Stomach (tissue), 4 donors: ENCODE data around the gene SRMS.

Experiments
- CTCF ChIP-seq, 7 experiments: fragments of 450-650 bp in 4 of 7; fragments of 200-600 bp in 3 of 7; sonication (generic) in 3 of 7; IDR thresholded peaks; one replicate each; pipeline ENCODE4 v1.5.1; 2016 to 2019; ENCODE audit warnings: antibody characterized with exemption in 7 of 7, control low read depth in 2 of 7, mild to moderate bottlenecking in 1 of 7
- EP300 ChIP-seq: sonication (generic); formaldehyde crosslinking; IDR thresholded peaks from one replicate; pipeline ENCODE4 v1.6.1; 2017; ENCODE audit warnings: antibody characterized with exemption
- POLR2AphosphoS5 ChIP-seq, 3 donors: sonication (generic); formaldehyde crosslinking; IDR thresholded peaks; one replicate each; pipeline ENCODE4 v1.6.1; 2016; ENCODE audit warnings: antibody characterized with exemption in 3 of 3

- no peak for TF ChIP-seq CTCF (IDR thresholded peaks at IDR 0.05)
- TF ChIP-seq EP300 = no peak
- no peak for TF ChIP-seq POLR2AphosphoS5 (IDR thresholded peaks at IDR 0.05)
These were observed 6.9 kb downstream of the SRMS start for GRCh38 chr20:63540417-63541186.
